ENCODE data around the gene TRAPPC11. TPM values are rescaled to one million over a fixed set of nuclear protein-coding genes. Genes with fewer than 3 reads are reported as not detected.
A peak's percentile ranks its signal among the peaks of the same experiment; 100 is the strongest.

The TRAPPC11 gene
- total RNA-seq, 2 donors from 2014 or later: 38.4 to 49.7 TPM

- no peak overlapping the region for H3K27ac ChIP-seq (ENCODE audit: low read depth, low read length)
Measured at GRCh38 chr4:183747380-183747779, 88.3 kb downstream of the TRAPPC11 start.

GRCh38 chr4:183747931-183748670, 89.0 kb downstream of the TRAPPC11 start:
- Mint-ChIP-seq H3K27ac (no peak overlapping the region), H3K36me3 (ENCODE audit: low read depth) (no peaks in the 10 kb centered on the region), H3K4me3 (no peak overlapping the region), H3K27me3 (ENCODE audit: insufficient read depth) (peaks cover 3% of the 10 kb centered on the region), H3K4me1 (no peaks in the 10 kb centered on the region), H3K9me3 (peaks cover 38% of the 10 kb centered on the region)
- Histone ChIP-seq H3K9ac (ENCODE audit: extremely low read depth, low read length, poor library complexity, severe bottlenecking) (no peak overlapping the region), H3K4me1 (ENCODE audit: control insufficient read depth, insufficient read depth, low read length) (no peaks in the 10 kb centered on the region), H3K4me3 (ENCODE audit: low read length) (no peak overlapping the region), H3K36me3 (ENCODE audit: control insufficient read depth, insufficient read depth, low read length) (no peaks in the 10 kb centered on the region), H3K27ac (ENCODE audit: low read depth, low read length) (peak overlapping the region; percentile 32), H3K9me3 (ENCODE audit: control insufficient read depth, low read length) (no peaks in the 10 kb centered on the region), H3K27me3 (ENCODE audit: control insufficient read depth, insufficient read depth, low read length, poor library complexity, severe bottlenecking) (no peaks in the 10 kb centered on the region)
- DNase-seq: no peak
- WGBS, 2 experiments (ENCODE audit: insufficient coverage in 1 of 2, insufficient read length in 1 of 2): 87 to 90% methylated on average over 6 of the region's 6 CpGs
- no peak for TF ChIP-seq CTCF (conservative IDR thresholded peaks at IDR 0.05)

More at GRCh38 chr4:183747380-183747779, 88.3 kb downstream of the TRAPPC11 start:
- Histone ChIP-seq H3K9me3 (ENCODE audit: control insufficient read depth, low read length) (no peaks in the 10 kb centered on the region), H3K27me3 (ENCODE audit: control insufficient read depth, insufficient read depth, low read length, poor library complexity, severe bottlenecking) (no peaks in the 10 kb centered on the region), H3K4me1 (ENCODE audit: control insufficient read depth, insufficient read depth, low read length) (no peaks in the 10 kb centered on the region), H3K9ac (ENCODE audit: extremely low read depth, low read length, poor library complexity, severe bottlenecking) (no peak overlapping the region), H3K36me3 (ENCODE audit: control insufficient read depth, insufficient read depth, low read length) (no peaks in the 10 kb centered on the region), H3K4me3 (ENCODE audit: low read length) (no peak overlapping the region)
- Mint-ChIP-seq H3K4me1 (no peaks in the 10 kb centered on the region), H3K36me3 (ENCODE audit: low read depth) (no peaks in the 10 kb centered on the region), H3K9me3 (peaks cover 38% of the 10 kb centered on the region), H3K4me3 (no peak overlapping the region), H3K27me3 (ENCODE audit: insufficient read depth) (peaks cover 3% of the 10 kb centered on the region), H3K27ac (no peak overlapping the region)
- no peak for DNase-seq
- no peak for TF ChIP-seq CTCF (conservative IDR thresholded peaks at IDR 0.05)
- 96 to 100% methylated on average over 1 to 2 of the region's 2 CpGs for WGBS, 2 experiments (ENCODE audit: insufficient coverage in 1 of 2, insufficient read length in 1 of 2)

GRCh38 chr4:183751106-183751505, 92.0 kb downstream of the TRAPPC11 start:
- WGBS, 2 experiments (ENCODE audit: insufficient coverage in 1 of 2, insufficient read length in 1 of 2): 95% methylated on average over 4 of the region's 4 CpGs; no CpG with 5 or more reads in 1 of the 2 experiments
- TF ChIP-seq CTCF (conservative IDR thresholded peaks at IDR 0.05): no peak
- Histone ChIP-seq H3K36me3 (ENCODE audit: control insufficient read depth, insufficient read depth, low read length) (no peaks in the 10 kb centered on the region), H3K9ac (ENCODE audit: extremely low read depth, low read length, poor library complexity, severe bottlenecking) (no peak overlapping the region), H3K27ac (ENCODE audit: low read depth, low read length) (no peak overlapping the region), H3K4me3 (ENCODE audit: low read length) (no peak overlapping the region), H3K9me3 (ENCODE audit: control insufficient read depth, low read length) (no peaks in the 10 kb centered on the region), H3K4me1 (ENCODE audit: control insufficient read depth, insufficient read depth, low read length) (no peaks in the 10 kb centered on the region), H3K27me3 (ENCODE audit: control insufficient read depth, insufficient read depth, low read length, poor library complexity, severe bottlenecking) (no peaks in the 10 kb centered on the region)
- no peak overlapping the region for H3K27ac Mint-ChIP-seq
- no peaks in the 10 kb centered on the region for H3K4me1 Mint-ChIP-seq
- H3K9me3 Mint-ChIP-seq: peaks cover 26% of the 10 kb centered on the region
- H3K36me3 Mint-ChIP-seq (ENCODE audit: low read depth): no peaks in the 10 kb centered on the region
- no peak for DNase-seq
- no peaks in the 10 kb centered on the region for H3K27me3 Mint-ChIP-seq (ENCODE audit: insufficient read depth)
- no peak overlapping the region for H3K4me3 Mint-ChIP-seq
